NAMALWA (cell line): Measurements from ENCODE around the gene ABLIM2.

Source experiments
- DNase-seq: peaks from one replicate; pipeline ENCODE4 v3.0.0-alpha.2; 2015; ENCODE audit warnings: low spot score

The ABLIM2 gene

DNA sequence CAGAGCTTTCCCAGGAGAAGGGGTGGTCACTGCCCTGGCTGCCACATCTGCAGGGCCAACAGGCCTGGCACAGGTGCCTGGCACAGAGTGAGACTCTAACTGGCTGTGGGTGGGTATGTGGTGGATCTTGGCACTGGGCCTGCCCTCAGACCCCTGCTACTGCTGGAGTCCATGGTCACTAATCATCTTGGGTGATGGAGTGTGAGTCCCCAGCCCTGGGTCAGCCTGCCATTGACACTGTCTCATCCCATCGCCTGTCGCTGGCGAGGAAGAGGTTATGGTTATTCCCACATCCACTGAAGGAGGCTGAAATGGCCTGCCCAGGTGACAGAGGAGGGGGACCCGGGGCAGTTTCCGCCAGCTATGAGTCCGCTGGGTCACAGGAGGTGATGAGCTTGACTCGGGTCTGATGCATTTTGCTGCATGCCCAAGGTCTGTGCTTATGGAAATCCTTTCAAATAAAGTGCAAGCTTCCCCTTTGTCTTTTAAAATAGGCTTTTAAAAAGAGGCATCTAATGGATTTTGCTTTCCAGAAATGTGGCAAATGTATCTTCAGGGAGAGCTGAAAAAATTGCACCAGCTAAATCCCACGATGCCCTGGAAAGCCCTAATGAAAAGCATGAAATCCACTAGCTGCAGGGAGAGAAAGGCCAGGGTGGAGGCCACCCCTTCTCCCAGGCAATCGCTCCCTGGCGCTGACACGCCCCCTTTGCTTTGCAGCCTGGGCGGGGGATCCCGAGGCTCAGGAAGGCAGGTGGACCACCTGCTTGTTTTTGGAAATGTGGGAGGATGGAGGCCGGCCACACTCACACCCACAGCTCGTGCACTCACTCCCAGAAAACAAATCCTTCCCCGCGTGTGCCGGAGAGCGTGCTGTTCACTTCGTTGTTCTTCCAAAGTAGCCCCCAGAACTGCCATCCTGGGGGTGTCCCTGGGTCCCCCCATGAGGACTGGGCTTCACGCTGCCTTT lies 54.9 kb downstream of the ABLIM2 start:
- DNase-seq = no peak

DNA sequence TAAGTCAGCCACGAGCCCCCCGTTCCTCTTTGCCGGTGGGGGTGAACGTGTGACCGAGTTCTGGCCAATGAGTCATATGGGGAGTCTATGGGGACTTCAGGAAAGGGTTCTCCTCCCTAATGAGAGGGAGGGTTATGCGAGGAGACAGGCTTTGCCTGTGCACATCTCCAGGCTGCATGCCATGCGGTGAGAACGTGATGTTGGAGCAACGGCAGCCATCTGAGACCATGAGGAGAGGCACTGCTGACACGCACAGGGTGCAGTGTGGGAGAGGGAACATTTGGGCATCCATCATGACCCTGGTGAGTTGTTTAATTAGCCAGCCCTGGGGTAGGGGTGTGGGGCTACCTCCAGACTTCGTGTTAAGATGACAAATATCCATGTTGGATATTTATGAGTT lies 55.8 kb downstream of the ABLIM2 start:
- no peak for DNase-seq

DNA sequence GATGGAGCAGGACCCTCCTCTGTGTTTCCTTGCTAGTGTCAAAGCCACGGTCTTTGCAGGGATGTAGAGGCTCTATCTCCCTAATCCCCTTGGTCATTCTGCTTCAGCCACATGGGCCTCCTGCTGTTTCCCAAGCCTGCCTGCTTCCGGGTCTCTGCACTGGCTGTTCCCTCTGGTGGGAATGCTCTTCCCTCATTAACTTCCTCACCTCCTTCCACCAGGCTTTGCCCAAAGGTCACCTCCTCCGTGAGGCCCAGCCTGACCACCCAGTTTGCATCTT lies 56.6 kb downstream of the ABLIM2 start:
- no peak for DNase-seq

DNA sequence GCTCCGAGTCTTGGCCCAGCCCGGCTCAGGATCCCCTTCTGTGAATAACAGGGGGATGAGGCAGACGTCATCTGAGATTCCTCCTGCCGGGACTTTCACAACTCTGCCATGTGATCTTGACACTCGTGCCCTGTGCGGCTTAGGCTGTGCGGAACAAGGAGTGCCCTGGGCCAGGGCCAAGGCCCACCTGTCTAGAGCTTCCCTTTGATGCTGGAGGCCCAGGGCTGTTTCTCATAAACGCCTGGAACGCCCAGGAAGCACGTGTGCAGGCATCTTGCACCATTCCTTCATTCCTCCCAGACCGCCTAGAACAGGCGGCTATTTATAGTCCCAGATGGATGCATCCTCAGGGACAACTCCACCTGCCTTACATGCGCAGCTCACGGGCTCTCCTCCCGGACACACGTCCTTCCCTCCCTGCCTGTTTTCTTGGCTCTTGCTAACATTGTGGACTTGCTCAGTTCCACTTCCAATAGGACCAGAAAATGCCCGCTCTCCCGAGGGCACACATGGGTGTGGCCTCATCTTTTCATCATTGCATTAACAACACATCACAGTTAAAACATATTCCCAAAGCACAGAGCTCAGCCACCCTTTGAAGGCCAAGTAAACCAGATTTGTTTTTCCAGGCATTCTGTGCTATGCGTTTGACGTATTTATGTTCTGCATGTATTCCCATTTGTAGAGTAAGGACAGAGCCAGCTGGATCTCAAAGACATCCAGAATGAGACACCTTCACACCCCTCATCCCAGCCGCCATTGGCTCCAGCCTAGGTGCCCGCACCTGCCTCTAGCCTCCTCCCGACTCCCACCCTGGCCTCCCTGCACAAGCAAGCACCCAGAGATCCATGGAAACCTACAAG lies 57.2 kb downstream of the ABLIM2 start:
- DNase-seq = no peak

DNA sequence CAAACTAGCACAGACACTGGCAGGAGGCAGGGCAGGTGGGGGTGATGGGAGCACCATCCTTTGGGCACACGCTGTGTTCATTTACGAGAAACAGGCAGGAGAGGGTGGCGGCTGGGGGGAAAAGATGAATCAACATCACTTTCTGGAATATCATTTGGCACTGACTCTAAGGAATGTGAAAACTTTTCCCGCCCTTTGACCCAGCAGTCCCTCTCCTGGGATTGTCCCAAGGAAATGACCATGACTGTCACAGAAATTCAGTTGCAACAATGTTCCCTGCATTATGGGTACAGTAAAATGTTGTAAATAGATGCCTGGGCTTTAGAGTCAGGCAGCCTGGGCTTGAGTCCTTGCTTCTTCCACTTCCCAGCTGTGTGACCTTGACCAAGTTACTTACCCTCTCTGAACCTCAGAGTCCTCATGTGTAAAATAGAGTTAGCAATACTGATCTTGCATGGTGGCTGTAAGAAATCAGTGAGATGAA lies 58.6 kb downstream of the ABLIM2 start:
- no peak for DNase-seq

DNA sequence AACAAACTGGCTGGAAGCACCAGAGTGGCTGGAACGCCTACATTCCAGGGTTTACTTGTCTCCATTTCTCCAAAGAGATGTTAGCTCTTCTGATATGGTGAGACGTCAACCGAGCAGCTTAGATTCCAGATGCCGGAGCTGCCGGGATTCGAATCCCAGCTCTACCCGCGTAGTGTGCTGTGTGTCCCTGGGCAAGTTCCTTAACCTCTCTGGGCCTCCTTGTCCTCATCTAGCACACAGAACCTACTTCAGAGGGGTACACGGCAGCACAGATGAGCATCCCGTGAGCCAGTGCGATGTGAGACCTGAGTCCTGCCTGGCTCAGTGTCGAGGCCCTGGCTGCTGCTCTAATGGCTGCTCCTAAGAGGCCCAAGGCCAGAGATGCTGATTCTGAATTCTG lies 60.1 kb downstream of the ABLIM2 start:
- DNase-seq = no peak

DNA sequence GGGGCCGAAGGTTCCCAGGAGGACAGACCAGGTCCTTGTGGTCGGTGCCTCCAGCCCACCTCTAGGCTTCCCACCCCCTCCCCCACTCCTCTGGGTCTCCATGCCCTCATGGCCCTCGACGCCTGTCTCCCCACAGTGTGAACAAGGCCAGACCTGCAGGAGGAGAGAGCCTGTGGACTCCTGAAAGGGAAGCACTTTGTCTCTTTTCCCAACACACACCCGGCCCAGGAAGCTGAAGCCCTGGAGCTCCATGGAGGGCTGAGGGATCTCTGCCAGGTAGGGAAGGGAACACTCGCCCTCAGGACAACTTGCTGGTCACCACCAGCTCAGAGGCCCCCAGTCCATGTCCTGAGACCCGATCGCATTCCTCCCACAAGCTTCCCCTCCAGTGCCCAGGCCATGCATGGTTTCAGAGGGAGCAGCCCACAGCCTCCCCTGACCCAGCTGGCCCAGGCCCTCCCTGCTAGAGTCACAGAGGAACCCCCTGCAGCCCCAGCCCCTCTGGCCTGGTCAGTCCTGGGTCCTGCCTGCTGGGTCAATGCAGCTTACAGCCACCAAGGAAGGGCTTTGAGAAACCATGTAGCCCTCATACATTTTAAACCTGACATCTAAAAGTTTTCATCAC lies 60.8 kb downstream of the ABLIM2 start:
- DNase-seq = no peak

DNA sequence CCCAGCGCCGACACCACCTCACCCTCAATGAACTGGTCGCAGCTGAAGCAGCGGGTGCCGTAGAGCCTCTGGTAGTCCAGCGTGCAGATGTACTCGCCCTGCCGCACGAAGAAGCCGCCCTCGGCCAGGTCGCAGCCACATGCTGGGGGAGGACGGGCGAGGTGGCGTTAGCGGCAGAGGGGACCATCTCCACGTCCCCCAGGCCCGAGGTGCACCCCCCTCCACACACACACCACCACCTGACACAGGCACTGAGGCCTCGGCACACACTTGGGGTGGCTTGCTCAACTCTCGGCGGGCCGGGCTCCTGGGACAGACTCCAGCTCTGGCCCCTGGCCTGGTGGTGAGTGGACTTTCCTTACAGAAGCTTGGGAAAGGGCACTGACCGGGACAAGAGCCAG lies 61.5 kb downstream of the ABLIM2 start:
- DNase-seq = no peak

DNA sequence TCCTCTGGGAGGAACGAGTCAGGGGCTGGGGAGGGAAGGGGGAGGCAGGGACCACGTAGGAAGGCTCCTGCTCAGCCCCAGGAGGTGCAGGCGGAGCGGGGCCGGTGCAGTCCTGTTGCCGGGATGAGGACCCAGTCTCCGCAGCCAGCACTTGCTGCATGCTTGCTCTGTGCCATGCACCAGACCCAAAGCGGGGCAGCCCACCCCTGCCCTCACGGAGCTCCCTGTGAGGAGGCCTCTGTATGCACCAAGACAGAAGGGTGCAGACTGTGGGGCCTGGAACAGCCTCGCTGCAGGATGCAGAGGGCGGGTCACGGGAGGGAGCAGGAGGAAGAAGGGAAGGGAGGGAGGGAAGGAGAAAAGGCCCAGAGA lies 61.9 kb downstream of the ABLIM2 start:
- DNase-seq = no peak

DNA sequence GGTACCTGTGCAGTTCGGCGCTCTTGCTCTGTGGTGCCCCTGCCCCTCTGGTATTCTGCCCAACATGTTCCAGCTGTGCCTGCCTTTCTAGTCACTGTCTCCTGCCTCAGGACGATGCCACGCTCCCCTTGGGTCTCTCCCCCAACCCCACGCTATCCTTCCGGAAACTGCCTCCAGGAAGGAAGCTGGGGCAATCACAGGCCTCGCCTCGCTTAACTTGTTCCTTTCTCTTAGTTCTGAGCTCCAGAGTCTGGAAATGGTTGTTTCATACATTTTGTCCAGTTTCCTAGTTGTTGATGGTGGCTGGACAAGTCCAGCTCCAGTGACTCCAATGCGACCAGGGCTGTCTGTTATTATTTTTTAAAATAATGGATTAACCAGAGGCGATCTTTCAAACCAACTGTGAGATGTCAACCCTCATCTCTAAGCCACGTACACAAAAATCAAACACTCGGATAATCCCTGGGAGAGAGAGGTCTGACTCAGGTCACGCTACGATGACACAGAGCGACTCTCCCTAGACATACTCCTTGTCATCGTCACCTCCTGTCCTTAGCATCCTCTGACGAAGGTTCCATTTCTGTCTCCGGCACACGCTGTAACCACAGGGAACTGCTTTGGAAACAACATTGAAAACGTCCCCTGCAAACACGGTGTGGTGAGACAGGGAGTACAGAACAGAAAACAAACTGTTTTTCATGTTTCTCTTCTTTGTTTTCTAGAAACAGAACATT lies 62.5 kb downstream of the ABLIM2 start:
- DNase-seq = no peak

DNA sequence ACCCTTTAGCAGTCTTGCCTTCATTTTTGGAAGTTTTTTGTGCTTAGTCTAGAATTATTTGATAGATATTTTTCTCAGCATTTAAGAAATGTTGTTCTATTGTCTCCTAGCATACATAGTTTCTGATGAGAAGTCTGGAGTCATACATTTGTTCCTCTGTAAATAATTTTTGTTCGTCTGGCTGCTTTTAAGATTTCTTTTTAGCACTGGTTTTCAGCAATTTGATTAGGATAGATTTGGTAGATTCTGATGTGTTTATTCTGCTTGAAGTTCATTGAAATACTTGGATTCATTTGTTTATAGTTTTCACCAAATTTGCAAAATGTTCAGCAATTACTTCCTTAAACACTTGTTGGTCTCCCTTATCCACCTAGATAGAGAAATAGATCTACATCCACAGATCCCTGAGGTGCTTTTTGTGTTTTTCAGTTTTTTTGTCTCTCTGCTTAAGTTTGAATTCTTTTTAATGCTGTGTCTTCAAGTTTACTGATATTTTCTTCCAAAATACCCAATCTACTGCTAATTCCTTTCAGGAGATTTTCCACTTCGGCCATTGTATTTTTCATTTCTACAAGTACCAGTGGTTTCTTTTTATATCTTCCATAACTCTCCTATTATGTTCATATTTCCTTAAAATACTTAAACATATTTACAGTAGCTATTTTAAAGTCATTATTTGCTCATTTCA lies 64.9 kb downstream of the ABLIM2 start:
- DNase-seq = no peak

DNA sequence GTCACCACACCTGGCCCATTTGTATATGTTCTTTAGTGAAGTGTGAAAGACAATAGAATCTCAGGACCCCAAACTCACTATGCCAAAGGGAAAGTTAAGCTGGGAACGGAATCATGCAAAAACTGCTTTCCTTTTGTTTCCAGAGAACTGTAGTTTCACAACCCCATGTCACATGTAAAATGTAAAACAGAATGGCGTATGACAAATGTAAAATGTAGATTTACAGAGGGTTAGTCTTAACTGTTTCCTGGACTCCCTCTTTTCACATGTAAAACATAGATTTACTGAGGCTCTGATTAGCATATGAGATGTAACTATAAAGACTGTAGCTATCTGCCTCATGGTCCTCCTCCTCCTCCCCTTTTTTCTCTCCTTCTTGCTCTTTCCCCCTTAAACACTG lies 66.3 kb downstream of the ABLIM2 start:
- DNase-seq = no peak

DNA sequence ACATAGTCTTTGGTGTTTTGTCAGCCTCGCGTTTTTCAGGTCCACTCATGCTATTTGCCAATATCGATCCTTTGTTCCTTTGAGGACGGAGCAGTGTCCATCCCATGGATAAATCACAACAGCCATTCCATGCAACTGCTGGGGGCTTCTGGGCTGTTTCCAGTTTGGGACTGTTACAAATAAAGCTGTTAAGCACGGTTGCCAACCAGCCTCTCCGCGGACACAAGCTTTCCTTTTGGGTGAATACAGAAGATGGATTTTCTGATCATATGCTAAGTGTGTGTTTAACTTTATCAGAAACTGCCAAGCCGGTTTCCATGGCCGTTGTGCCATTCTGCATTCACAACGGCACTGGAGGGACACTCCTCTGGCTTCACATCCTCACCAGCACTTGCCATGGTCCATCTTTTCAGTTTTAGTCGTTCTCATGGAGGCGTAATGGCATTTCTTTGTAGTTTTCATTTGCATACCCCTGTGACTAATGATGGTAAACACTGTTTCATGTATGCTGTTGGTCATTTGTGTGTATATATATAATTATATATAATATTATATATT lies 67.8 kb downstream of the ABLIM2 start:
- DNase-seq = no peak

DNA sequence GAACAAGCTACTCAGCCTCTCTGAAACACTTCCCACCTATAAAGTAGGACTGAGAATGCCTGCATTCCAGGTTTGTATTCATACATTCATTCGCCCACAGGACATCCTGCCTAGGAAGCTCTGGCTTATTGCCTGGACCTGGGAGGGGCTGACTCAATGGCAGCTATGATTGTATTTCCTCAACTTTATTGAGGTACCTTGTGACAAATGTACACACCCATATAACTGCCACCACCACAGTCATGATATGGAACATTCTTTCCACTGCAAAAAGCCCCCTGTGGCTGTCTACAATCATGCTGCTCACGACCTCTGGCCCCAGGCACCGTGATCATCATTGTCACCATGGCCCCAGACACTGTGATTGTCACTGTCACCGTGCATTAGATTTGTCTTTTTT lies 68.3 kb downstream of the ABLIM2 start:
- peak; percentile 21 for DNase-seq

DNA sequence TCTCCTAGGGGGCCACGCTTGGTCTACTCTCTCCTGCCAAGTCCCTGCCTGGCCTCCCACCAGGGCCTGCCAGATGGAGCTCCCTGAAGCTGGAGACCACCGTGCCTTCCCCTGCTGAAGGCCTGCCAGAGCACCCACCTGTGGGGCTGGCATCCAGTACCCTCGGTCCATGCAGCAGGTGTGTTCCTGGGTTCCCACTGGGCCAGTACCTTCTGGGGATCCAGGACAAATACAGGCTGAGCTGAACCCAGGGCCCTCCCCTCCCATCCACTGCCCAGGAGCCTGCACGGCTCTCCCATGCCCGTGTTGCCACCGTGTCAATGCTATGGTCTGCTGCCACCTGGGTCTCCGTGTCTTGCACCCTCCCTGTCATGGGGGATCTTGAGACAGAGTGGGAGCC lies 68.8 kb downstream of the ABLIM2 start:
- DNase-seq = no peak

DNA sequence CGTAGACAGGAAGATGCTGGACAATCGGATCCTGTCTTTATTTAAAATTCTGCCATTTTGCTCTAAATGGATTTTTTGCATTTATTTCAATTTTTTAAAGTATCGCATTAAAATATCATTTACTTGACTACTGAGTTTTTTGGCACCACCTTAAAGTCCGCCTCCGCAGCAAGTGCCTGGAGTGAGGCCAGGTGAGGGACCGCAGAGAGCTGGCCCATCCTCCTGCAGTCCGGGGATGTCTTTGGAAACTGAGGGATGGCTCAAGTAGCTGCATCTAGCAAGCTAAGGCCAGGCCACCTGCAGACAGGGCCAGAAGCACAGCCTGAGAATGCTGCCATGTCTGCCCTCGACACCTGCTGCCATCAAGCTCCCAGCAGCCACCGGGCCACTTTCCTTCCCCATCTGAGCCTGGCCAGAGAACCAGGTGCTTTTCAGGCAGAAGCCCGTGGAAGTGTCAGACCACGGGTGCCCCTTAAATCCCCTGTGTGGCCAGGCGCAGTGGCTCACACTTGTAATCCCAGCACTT lies 69.6 kb downstream of the ABLIM2 start:
- DNase-seq = no peak

DNA sequence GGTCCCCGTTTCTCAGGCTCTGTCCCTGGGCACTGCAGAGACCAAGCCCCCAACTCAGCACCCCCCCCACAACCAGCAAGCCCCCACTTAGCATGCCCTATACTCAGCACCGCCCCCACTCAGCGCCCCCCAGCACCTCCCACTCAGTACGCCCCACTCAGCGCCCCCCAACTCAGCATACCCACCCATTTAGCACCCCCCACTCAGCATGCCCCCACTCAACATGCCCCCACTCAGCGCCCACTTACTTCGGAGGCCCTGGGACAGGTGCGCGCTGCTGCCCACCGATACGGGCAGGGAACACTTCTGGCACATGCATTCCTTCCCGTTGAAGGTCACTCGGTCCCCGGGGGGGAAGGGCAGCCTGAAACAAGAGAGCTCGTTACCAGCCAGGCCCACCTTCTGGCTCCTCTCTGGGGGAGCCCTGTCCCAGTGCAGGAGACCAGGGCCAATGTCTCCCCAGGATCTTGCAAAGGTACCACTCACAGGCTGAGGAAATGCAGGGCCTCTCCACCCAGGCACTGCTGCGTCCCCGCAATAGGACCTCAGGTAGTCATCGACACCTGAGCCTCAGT lies 70.6 kb downstream of the ABLIM2 start:
- DNase-seq = no peak

DNA sequence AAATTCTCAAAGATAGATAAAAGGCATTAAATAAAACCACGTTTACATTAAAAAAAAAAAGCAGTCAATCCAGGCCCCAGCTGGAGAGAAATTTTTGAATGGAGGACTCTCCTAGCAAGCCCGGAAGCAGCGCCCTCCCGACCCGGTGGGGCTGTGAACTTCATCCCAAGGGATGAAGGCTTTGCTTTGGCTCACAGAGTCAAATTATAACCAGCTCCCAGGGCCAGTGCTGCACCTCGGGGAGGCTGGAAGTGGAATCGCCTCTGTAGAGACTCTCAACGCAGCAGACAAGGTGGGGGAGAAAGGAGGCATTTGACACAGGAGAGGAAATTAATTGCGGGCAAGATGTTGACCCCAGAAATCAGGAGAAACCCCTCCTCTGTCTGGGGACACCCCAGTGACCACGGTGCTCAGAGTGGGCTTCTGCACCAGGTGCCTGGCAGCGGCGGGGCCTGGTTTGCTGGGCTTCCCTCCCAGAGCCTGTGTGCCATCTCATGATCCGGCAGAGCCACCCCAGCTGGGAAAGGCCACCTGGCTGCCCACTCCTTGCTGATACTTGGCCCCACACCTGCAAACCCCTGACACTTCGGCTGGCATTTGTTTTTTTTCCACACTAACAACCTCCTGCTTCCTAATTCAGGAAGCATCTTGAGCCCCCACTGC lies 71.7 kb downstream of the ABLIM2 start:
- no peak for DNase-seq

DNA sequence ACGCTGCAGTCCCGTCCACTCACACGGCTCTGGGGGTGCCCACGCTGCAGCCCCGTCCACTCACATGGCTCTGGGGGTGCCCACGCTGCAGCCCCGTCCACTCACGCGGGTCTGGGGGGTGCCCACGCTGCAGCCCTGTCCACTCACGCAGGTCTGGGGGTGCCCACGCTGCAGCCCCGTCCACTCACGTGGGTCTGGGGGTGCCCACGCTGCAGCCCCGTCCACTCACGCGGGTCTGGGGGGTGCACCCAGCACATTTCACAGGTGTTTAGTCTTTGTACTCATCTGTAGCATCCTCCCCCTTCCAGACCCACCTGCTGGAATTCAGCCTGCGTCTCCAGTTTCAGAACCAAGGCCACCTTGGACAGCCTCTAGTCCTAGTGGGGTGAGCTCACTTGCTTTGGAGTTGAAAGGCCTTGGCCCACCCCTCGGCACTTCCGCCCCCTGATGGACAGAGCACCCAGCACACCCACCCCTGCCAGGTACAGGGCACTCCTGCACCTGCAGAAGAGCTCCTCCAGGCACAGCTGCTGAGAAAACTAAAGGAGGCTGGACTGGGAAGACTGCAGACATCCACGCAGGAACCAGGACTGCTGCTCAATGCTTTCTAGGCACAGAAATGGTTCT lies 73.0 kb downstream of the ABLIM2 start:
- DNase-seq = no peak
